GM21423 (cell line): Measurements from ENCODE around the gene FAM241A.
"Not testable (repeated sequence)": the region's sequence is repeated elsewhere in the genome, so short reads cannot be mapped to it uniquely, and the experiment has no call there.

Source experiments
- ATAC-seq: cut with Tn5 transposase; IDR thresholded peaks from one replicate; pipeline ENCODE4 v1.9.1; 2021; ENCODE audit warnings: mild to moderate bottlenecking, moderate library complexity; ENCODE audit not compliant: unreplicated experiment

Gene FAM241A

GRCh38 chr4:112172180-112172579, 26.9 kb downstream of the FAM241A start:
- ATAC-seq: peak; percentile 45

DNA sequence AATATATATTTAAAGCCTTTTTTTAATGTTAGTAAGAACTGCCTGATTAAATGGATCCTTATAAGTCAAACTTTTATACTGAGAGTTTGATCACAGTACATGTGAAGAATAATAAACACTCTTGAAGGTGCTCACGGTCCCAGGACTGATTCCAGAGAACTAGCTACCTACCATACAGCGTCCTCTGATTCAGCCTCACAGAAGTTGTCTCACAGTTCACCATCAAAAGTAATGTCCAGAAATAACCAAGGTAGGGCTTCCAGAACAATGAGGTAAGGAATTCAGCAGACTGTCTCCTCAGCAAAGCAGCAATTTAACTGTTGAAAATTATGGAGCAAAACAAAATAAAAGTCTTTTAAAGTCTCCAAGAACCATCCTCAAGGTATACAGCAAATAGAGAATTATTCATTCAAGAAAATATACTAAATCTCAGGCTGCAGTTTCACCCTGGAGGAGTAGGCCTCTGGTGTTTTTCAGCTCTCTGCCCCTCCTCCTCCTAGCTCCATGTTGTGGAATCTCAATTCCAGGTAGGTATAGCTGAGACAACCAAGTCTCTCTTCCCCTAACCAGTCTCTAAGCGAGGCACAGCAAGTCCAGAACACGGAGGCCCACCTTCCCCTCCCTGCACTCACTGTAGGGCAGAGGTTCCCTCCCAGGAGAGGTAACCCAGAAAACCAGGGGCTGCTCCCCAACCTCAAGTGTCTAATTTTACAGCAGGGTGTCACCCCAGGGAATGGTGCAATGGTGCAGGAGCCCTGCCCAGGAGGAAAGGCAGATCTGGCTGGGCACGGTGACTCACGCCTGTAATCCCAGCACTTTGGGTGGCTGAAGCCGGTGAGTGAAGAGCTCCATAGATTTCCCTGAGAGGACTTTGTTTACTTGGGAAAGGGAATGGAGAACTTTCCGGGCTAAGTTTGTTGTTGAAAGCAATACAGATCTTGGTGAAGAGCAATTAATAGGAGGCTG, 28.6 kb downstream of the FAM241A start:
- no peak for ATAC-seq

- ATAC-seq: no peak
Measured at GRCh38 chr4:112175840-112176239, 30.6 kb downstream of the FAM241A start.

DNA sequence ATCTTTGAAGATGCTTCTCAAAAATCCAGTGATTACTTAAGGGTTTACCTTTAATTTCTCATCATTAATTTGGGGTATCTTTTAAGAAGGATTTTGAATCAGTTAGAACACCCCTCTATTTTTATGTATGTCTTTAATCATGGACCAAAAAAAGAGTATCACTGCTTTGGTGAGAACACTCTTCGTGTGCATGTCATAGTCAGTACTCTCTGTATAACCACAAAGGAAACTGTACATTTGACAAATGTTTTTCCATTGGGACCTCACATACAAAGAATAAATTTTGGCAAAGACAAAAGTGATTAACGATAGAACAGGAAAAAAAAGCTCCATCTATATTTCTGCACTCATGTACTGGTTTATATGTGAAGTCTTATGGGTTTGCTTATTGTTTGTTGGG, 31.3 kb downstream of the FAM241A start:
- ATAC-seq: peak; percentile 63

GRCh38 chr4:112178741-112179140, 33.5 kb downstream of the FAM241A start:
- ATAC-seq: not testable (repeated sequence)

- ATAC-seq: no peak
Measured at GRCh38 chr4:112181358-112182000, 36.2 kb downstream of the FAM241A start.

DNA sequence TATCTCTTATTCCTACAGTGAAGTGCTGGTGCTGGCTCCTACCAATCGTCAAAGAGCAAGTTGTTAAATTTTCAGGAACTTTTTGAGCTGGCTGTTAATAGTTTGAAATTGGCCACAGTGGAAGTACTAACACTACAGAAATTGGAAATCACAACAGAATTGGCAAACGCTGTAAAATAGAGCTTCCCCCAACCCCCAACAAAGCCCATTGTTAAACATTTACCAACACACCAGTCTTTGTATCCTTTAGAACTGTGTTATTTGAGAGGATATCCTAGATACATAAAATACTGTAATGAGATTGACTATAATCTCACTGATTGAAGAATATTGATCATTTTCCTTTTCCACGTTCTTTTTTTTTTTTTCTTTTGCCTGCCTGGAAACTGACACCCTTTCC, 37.4 kb downstream of the FAM241A start:
- ATAC-seq: no peak

- no peak for ATAC-seq
Measured at GRCh38 chr4:112183252-112183651, 38.0 kb downstream of the FAM241A start.

DNA sequence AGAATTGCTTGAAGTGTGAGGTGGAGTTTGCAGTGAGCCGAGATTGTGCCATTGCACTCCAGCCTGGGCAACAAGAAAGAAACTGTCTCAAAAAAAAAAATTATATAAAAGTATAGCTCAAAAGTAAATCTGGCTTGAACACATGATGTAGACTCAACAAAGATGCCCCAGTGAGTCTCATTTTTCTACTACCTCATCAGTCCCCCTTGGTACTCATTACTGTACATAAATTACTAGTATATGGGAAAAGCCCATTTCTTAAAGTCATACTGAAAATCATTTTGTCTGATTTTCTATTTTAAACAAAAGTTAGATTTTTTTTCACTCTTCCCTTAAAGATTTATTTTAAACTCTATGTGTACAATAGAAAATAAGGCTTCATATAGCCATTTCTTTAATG, 39.2 kb downstream of the FAM241A start:
- ATAC-seq: no peak

DNA sequence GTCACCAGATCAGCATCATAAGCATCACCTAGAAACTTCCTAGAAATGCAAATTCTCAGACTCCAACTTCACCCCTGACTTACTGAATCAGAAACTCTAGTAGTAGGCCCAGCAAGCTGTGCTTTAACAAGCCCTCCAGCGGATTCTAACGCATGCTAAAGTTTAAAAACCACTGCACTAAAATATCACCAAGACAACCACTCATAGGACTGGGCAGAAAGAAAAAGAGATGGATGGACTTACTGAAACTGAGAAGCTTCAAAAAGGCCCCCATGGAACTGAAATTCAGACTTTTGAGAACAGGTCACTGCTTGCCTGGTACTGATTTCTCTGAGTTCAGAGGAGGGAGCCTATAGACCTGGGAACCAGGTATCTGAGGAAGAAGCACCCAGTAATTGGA, 40.1 kb downstream of the FAM241A start:
- ATAC-seq: no peak

- no peak for ATAC-seq
Measured at GRCh38 chr4:112185740-112186670, 40.8 kb downstream of the FAM241A start.

DNA sequence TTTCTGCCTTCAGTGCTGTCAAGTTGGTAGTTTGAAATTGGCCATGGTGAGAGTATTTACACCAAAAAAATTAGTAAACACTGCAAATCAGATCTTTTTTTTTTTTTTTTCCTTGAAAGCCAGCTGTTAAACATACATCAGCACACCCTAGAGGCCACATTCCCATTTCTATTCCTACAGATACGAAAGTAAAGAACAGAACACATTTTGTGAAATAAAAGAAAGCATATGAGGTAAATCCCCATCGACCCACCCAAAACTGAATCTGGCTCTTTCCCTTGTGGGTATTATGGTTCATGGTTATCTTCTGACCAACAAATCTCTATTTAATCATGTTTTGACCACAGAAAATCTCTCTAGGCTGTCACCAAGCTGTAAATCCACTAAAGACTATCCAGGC, 44.5 kb downstream of the FAM241A start:
- ATAC-seq: no peak

GRCh38 chr4:112190684-112191083, 45.4 kb downstream of the FAM241A start:
- ATAC-seq: no peak

DNA sequence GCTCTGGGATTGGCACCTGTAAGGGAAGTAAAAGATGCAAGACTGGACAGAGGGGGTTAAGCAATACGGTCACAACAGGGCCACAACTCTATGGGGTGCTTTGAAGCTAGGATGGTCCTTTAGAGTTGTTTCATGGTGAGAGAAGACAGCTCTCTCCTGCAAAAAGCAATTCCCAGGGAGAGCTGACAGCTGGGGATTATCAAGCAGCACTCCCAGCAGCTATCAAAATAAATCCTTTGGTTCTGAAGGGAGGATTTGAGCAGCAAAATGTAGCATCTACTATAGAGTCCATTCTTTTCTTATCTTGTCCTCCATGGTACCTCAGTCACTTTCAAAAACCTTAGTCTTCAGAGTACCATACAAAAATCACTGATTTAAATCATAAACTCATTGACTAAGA, 51.2 kb downstream of the FAM241A start:
- ATAC-seq: no peak

GRCh38 chr4:112199041-112199440, 53.8 kb downstream of the FAM241A start:
- no peak for ATAC-seq

GRCh38 chr4:112201915-112202505, 56.8 kb downstream of the FAM241A start:
- ATAC-seq: no peak

GRCh38 chr4:112203593-112203992, 58.3 kb downstream of the FAM241A start:
- ATAC-seq: no peak

- no peak for ATAC-seq
Measured at GRCh38 chr4:112206431-112206830, 61.2 kb downstream of the FAM241A start.

DNA sequence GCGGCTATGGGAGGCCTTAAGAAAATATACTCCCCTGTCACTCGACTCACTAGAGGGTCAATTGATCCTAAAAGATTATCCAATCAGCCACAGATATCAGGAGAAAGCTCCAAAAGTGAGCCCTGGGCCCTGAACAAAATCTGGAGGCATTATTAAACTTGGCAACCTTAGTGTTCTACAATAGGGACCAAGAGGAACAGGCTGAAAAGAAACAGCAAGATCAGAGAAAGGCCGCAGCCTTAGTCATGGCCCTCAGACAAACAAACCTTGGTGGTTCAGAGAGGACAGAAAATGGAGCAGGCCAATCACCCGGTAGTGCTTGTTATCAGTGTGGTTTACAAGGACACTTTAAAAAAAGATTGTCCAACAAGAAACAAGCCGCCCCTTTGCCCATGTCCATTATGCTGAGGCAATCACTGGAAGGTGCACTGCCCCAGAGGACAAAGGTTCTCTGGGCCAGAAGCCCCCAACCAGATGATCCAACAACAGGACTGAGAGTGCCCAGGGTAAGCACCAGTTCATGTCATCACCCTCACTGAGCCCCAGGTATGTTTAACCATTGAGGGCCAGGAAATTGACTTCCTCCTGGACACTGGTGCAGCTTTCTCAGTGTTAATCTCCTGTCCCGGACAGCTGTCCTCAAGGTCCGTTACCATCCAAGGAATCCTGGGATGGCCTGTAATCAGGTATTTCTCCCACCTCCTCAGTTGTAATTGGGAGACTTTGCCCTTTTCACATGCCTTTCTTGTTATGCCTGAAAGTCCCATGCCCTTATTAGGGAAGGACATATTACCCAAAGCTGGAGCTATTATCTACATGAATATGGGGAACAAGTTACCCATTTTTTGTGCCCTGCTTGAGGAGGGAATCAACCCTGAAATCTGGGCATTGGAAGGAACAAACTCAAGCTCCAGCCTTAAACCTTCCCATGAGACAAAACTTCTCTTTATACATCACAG, 63.2 kb downstream of the FAM241A start:
- not testable (repeated sequence) for ATAC-seq

DNA sequence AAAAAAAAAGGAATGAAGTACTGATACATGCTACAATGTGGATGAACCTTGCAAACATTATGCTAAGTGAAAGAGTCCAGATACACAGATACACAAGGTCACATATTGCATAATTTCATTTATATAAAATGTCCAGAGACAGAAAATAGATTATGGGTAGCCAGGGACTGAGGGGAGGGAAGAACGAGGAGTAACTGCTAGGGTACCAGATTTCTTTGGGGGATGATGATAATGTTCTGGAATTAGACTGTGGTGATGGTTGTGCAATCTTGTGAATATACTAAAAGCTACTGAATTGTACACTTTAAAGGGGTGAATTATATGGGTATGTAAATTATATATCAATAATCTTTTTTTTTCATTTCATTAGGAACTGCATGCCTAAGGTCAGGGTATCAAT, 65.5 kb downstream of the FAM241A start:
- no peak for ATAC-seq
